Head of caudate nucleus (tissue), 42 donors: ENCODE data around the gene AP3M1.
"Not testable (repeated sequence)": the region's sequence is repeated elsewhere in the genome, so short reads cannot be mapped to it uniquely, and the experiment has no call there.

Experiments
- DNase-seq, 42 donors: peaks; one replicate each; pipeline versions ENCODE4 v3.0.0 to v3.0.0-alpha.2; 2020 to 2021; ENCODE audit warnings: mixed read lengths in 7 of 42
- intact Hi-C: fragments of 100-400 bp; cut with DNase I; formaldehyde crosslinking; loops from one replicate; pipeline ENCODE4 v1.15.0; 2022

AP3M1 gene

GRCh38 chr10:74164716-74165529 lies 14.3 kb upstream of the AP3M1 start:
- intact Hi-C loops: no loop called here
- no peak for DNase-seq

GRCh38 chr10:74163319-74164068 lies 12.9 kb upstream of the AP3M1 start:
- DNase-seq: no peak
- intact Hi-C loops: no loop called here

DNA sequence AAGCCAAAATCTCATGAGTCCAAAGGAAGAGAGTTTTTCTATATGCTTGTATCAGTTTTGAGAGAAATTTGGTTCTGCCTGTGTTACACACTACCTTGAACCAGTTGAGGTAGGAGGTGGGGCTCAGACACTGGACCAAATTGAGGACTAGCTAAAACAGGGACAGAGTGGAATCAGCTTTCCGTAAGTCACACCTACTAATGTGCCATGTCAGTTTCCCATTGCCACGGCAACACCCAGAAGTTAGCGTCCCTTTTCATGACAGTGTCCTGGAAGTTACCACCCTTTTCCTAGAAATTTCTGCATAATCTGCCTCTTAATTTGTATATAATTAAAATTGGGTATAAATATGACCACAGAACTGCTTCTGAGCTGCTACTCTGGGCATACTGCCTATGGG lies 9.4 kb upstream of the AP3M1 start:
- DNase-seq: no peak
- intact Hi-C loops: no loop called here

DNA sequence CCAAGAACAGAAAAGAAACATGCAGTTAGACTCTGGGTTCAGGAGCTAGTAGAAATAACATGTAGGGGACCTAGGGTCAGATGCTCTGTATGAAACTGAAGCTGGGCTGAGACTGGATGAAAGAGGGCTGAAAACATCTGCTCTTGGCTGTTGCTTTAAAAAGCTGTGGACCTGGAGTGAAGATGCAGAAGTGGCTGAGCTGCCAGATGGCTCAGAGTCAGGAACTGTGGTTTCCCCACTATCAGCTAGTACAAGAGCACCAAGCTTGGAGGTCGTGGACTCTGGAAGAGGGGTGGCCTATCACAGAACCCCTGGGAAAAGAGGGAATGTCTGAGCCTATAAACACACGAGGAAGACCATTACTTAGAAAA lies 6.3 kb upstream of the AP3M1 start:
- DNase-seq: peak in 1 of 42 donors; percentile 24
- intact Hi-C loops: no loop called here

DNA sequence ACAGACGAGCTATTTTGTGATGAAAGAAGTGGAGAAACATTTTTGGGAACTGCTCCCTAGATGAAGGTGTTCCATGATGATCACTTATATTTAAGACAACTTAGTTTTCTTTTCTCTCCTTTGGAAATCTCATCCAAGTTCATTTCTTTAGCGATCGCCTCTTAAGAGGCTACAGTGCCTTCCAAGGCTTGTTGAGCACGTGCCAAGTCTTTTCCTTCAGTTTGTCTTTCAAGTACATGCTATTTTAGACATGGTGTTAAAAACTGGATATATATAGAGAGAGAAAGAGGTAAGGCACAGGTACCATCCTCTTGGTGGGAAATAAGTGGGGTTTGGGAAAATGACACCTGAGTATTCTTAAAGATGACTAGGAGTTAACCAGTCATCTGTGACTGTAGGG lies 3.0 kb upstream of the AP3M1 start:
- no peak for DNase-seq
- intact Hi-C loops: no loop called here

DNA sequence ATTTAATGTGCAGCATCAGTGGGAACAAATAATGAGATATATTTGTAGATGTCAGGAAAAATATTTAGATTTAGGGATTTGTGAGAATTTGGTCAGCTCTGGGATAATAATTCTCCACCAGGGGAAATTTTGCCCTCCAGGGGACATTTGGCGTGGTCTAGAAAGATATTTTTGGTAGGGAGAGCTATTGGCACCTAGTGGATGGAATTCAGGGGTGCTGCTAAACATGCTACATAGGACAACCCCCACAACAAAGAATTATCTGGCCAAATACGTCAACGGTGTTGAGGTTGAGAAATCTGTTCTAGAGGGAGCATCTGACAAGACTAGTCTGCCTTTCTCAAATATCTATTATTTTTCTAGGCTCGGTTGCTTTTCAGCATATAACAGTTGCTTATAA lies 2.5 kb upstream of the AP3M1 start:
- DNase-seq: no peak

DNA sequence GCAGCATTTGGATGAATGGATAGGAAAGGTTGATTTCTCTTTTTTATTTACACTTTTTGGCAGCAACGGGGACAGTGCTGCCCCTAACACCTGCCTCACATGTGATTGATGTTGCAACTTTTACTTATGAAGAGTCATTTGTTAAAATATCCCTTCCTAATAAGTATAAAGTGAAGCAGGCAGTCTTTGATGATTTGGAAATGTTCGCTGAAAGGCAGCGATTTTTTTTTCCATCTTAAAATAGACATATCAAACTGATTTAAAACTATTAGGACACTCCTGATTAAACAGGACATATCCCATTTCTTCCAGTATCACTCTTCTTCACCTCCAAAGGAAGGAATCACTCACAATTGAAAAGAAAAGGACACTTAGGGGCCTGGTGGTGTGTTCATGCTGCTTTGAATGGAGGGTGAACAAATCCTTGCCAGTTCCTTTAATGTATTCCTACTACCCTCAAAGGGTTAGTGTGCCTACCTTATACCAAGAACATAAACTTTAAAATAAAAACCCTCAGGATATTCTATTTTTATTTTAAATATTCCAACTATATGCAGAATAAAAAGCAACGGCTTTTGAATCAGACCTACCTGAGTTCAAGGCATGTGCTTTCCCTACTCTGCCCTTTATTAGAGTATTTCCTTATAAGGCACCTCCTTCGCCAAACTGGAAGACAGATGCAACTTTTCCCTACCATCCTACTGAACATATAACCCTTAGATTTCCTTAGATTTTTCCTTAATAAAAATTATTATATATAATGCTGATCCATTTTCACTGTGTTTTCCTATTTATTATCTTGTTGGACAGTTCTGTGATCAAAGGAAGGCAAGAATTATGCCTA lies 1.5 kb upstream of the AP3M1 start:
- intact Hi-C loops: loop anchor here (2.0 kb wide), 1 partner anchor 25 kb away; no protein-coding TSS in a partner anchor

More for the DNA sequence above, 2.5 kb upstream of the AP3M1 start:
- intact Hi-C loops: no loop called here

DNA sequence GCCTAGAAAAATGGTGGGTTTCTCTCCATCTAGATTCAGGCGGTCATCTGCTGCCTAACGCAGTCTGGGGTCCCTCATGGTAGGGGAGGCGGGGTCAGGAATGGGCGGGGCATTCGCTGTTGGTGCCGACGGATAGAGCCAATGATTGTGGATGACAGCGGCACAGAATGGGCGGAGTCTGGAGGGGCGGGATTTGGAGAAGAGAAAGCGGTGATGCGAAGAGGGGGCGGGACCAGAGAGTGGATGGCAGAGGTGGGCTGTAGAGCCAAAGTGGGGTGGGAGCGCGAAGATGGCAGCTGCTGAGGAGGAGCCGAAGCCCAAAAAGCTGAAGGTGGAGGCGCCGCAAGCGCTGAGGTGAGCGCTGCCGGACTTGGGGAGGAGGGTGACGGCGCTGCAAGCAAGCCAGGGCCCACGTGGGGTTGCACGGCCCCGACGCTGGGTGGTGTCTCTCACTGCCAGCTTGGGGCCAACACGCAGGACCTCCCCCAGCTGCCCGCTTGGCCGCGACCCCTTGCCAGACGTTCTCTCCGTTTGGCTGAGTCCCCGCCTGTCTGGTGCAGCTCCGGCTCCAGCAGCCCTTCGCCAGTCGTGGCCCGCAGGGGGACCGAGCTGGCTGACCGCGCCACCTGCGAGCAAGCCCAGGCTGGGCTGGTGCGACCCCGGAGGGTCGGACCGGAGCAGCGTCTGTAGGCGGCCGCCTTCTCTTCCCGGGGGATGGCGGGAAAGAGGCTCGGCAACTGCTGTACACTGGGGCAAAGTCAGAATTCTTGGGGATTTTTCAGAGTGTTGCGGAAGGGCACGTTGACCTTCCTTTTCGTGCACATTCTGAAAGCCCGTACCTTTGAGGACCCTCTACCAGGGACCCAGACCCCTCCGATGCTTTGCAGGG lies 606 bp upstream of the AP3M1 start, which contains the start of gene ADK:
ADK (plus strand) TSS at position 232 of the 889 bp plus-strand sequence; CDS start at position 290, 58 bp downstream.
- intact Hi-C loops: loop anchor here (2.0 kb wide), 1 partner anchor 26 kb away; no protein-coding TSS in a partner anchor

More for the DNA sequence above, 1.5 kb upstream of the AP3M1 start:
- no peak for DNase-seq

DNA sequence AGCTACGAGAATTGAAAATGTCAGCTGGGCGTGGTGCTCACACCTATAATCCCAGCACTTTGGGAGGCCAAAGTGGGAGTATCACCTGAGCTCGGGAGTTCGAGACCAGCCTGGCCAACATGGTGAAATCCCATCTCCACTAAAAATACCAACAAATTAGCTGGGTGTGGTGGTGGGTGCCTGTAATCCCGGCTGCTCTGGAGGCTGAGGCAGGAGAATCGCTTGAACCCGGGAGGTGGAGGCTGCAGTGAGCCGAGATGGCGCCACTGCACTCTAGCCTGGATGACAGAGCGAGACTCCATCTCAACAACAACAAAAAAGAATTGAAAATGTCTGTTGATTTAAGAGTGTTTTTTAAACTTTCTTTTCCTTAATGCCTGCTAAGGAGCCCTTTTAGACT lies 3.6 kb downstream of the AP3M1 start:
- DNase-seq, intact Hi-C loops: not testable (repeated sequence)

More for the DNA sequence above, 606 bp upstream of the AP3M1 start, which contains the start of gene ADK:
- peak; percentile 98 to 100 (median 99) for DNase-seq

DNA sequence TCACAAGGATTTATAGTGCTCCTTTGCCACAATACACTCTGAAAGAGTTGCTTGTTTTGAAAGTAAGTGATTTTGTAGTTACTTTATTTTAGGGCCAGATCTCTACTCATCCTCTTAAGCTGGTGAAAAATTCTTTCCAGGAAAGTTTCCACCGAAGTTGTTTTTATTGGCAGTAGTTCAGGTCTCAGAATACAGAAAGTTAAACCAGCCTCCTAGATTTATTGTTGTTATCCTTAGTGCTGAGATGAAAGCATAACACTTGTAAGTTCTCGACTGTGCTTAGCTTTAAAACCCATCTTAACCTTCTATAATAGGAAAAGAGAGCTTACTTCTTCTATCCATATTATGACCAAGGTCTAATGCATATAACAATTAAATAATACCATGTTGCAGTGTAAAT lies 5.5 kb downstream of the AP3M1 start:
- intact Hi-C loops: no loop called here
- no peak for DNase-seq

- intact Hi-C loops: no loop called here
- DNase-seq: no peak
Measured at GRCh38 chr10:74140553-74140952, 10.1 kb downstream of the AP3M1 start.

GRCh38 chr10:74139981-74140380 lies 10.6 kb downstream of the AP3M1 start:
- DNase-seq: no peak
- intact Hi-C loops: no loop called here

- DNase-seq, intact Hi-C loops: not testable (repeated sequence)
Measured at GRCh38 chr10:74138596-74138995, 12.0 kb downstream of the AP3M1 start.

- intact Hi-C loops: no loop called here
- DNase-seq: no peak
Measured at GRCh38 chr10:74137992-74138391, 12.6 kb downstream of the AP3M1 start.

DNA sequence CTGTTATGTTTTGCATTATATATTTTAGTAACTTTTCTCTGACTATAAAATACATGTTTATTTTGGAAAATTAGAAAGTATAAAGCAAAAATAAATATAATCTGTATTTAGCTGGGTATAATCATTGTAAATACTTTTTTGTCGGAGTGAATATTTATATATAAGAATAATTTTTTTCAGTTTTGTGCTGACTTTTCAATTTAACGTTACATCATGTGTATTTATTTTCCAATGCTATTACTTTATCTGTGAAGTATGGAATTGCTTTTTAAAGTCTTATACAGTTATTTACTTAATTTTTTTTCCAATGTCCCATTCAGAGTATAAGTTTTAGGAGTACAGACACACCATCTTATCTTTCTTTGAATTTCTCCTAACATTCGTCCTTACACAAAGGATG lies 15.2 kb downstream of the AP3M1 start:
- intact Hi-C loops: no loop called here
- no peak for DNase-seq

GRCh38 chr10:74133923-74134820 lies 16.5 kb downstream of the AP3M1 start:
- intact Hi-C loops: no loop called here

DNA sequence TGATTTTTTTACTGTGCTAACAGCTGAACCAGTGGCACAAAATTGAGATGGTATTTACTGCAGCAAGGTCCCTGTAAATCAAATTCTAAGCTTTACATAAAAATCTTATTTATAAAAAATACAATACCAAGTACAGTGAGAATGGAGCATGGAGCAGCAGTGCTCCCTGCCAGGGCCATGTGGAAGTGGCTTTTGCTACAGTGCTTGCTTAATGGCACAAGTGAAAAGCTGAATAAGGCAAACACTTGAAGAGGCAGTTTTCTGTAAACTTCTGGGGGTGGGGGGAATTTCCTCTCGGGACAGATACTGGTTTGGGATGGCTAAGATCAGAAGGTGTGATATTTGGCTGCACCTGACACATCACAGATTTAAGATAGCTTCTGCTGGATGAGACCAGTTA lies 27.5 kb downstream of the AP3M1 start:
- intact Hi-C loops: no loop called here
- no peak for DNase-seq

More at GRCh38 chr10:74133923-74134820, 16.5 kb downstream of the AP3M1 start:
- no peak for DNase-seq
